GM19438 (cell line): ENCODE measurements around the gene KIAA0232.
"Not testable (repeated sequence)": the region's sequence is repeated elsewhere in the genome, so short reads cannot be mapped to it uniquely, and the experiment has no call there.

Experiments
- ATAC-seq: cut with Tn5 transposase; IDR thresholded peaks from one replicate; pipeline ENCODE4 v1.9.1; 2021; ENCODE audit warnings: low read depth; ENCODE audit not compliant: unreplicated experiment

KIAA0232 gene

GRCh38 chr4:6802626-6803025 lies 20.1 kb downstream of the KIAA0232 start:
- ATAC-seq, result no peak

GRCh38 chr4:6803246-6803645 lies 20.7 kb downstream of the KIAA0232 start:
- ATAC-seq, result no peak

- no peak for ATAC-seq
Measured at GRCh38 chr4:6804082-6804752, 21.7 kb downstream of the KIAA0232 start.

GRCh38 chr4:6806924-6807626 lies 24.5 kb downstream of the KIAA0232 start:
- ATAC-seq, result no peak

GRCh38 chr4:6808259-6808658 lies 25.7 kb downstream of the KIAA0232 start:
- ATAC-seq, result no peak

- ATAC-seq, result no peak
Measured at GRCh38 chr4:6811165-6811564, 28.6 kb downstream of the KIAA0232 start.

GRCh38 chr4:6812766-6813165 lies 30.2 kb downstream of the KIAA0232 start:
- no peak for ATAC-seq

- no peak for ATAC-seq
Measured at GRCh38 chr4:6813725-6814124, 31.2 kb downstream of the KIAA0232 start.

GRCh38 chr4:6815029-6815836 lies 32.7 kb downstream of the KIAA0232 start:
- ATAC-seq, result no peak

GRCh38 chr4:6819295-6819694 lies 36.8 kb downstream of the KIAA0232 start:
- no peak for ATAC-seq

- no peak for ATAC-seq
Measured at GRCh38 chr4:6820695-6821094, 38.2 kb downstream of the KIAA0232 start.

- no peak for ATAC-seq
Measured at GRCh38 chr4:6824071-6824470, 41.5 kb downstream of the KIAA0232 start.

GRCh38 chr4:6824772-6825402 lies 42.4 kb downstream of the KIAA0232 start:
- ATAC-seq, result no peak

- ATAC-seq, result no peak
Measured at GRCh38 chr4:6825403-6825802, 42.9 kb downstream of the KIAA0232 start.

- ATAC-seq, result no peak
Measured at GRCh38 chr4:6826781-6827508, 44.4 kb downstream of the KIAA0232 start.

GRCh38 chr4:6829086-6829485 lies 46.6 kb downstream of the KIAA0232 start:
- no peak for ATAC-seq

GRCh38 chr4:6834867-6835266 lies 52.3 kb downstream of the KIAA0232 start:
- no peak for ATAC-seq

GRCh38 chr4:6835616-6836015 lies 53.1 kb downstream of the KIAA0232 start:
- ATAC-seq, result not testable (repeated sequence)

- ATAC-seq, result not testable (repeated sequence)
Measured at GRCh38 chr4:6837106-6837505, 54.6 kb downstream of the KIAA0232 start.

- no peak for ATAC-seq
Measured at GRCh38 chr4:6839579-6839978, 57.1 kb downstream of the KIAA0232 start.
